Esophagus muscularis mucosa (tissue), 4 donors: ENCODE results near the gene SMIM14. TPM values are rescaled to one million over a fixed set of nuclear protein-coding genes. Genes with fewer than 3 reads are reported as not detected.

Experiments used
- DNase-seq: peaks from one replicate; pipeline ENCODE4 v3.0.0-alpha.2; 2017; ENCODE audit errors: extremely low spot score
- H3K27ac ChIP-seq, 4 donors: fragments of 200-600 bp; sonication (generic); replicated peaks in 1 of 4; 1 replicate in 3 of 4; 2 replicates in 1 of 4; pipeline ENCODE4 v1.5.1; 2016 to 2019; ENCODE audit warnings: mild to moderate bottlenecking in 1 of 4
- H3K27me3 ChIP-seq, 4 donors: fragments of 200-600 bp; sonication (generic); one replicate each; pipeline versions ENCODE4 v1.5.1 to v1.6.0; 2016 to 2019
- H3K36me3 ChIP-seq, 4 donors: fragments of 200-600 bp; sonication (generic); one replicate each; pipeline ENCODE4 v1.5.1; 2016 to 2019
- H3K4me1 ChIP-seq, 4 donors: fragments of 200-600 bp; sonication (generic); one replicate each; pipeline ENCODE4 v1.5.1; 2016 to 2019
- H3K4me3 ChIP-seq, 4 donors: fragments of 200-600 bp; sonication (generic); 1 replicate in 2 of 4; 2 replicates in 2 of 4; pipeline ENCODE4 v1.5.1; 2016 to 2019; ENCODE audit warnings: mild to moderate bottlenecking in 4 of 4, moderate library complexity in 1 of 4
- H3K9me3 ChIP-seq, 4 donors: fragments of 200-600 bp; sonication (generic); 1 replicate in 3 of 4; 2 replicates in 1 of 4; pipeline ENCODE4 v1.5.1; 2016 to 2019
- CTCF ChIP-seq, 3 experiments: fragments of 200-600 bp in 2 of 3; fragments of 450-650 bp in 1 of 3; sonication (generic) in 2 of 3; IDR thresholded peaks; one replicate each; pipeline ENCODE4 v1.5.1; 2017 to 2019; ENCODE audit warnings: antibody characterized with exemption in 3 of 3, mild to moderate bottlenecking in 2 of 3, moderate library complexity in 1 of 3
- EP300 ChIP-seq: sonication (generic); formaldehyde crosslinking; IDR thresholded peaks from one replicate; pipeline ENCODE4 v1.6.1; 2017; ENCODE audit warnings: antibody characterized with exemption
- POLR2A ChIP-seq: fragments of 450-650 bp; IDR thresholded peaks from one replicate; pipeline ENCODE4 v1.6.1; 2017; ENCODE audit warnings: antibody characterized with exemption, moderate library complexity, mild to moderate bottlenecking, low read depth
- POLR2AphosphoS5 ChIP-seq, 2 donors: sonication (generic); formaldehyde crosslinking; IDR thresholded peaks; one replicate each; pipeline ENCODE4 v1.6.1; 2017; ENCODE audit warnings: antibody characterized with exemption in 2 of 2
- WGBS: methylation state at CpG from one replicate; pipeline ENCODE4 v1.1.5; 2018; 5-methylcytosine and 5-hydroxymethylcytosine counted together
- intact Hi-C: fragments of 100-400 bp; cut with DNase I; formaldehyde crosslinking; loops from one replicate; pipeline ENCODE4 v1.15.1; 2023
- total RNA-seq, 4 donors: library from RNA; depleted of rRNA; stranded (reverse); fragments of >200 nt; gene quantifications; one replicate each; pipeline versions ENCODE4 v1.1.0 to v1.2.1, GENCODE V29; 2016

SMIM14 gene
- total RNA-seq, 4 donors from 2014 or later = 27.3 to 39.0 (median 29.6) TPM

DNA sequence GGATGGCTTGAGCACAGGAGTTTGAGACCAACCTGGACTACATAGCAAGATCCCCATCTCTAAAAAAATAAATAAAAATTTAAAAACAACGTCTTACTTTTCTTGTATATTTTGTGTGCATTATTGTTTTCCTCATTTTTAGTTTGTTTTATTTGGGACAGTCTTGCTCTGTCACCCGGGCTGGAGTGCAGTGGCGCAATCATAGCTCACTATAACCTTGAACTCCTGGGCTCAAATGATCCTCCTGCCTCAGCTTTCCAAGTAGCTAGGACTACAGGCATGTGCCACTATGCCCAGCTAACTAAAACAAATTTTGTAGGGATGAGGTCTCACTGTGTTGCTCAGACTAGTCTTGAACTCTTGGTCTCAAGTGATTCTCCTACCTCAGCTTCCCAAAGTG is 9.5 kb upstream of the SMIM14 start:
- H3K4me1 ChIP-seq = no peaks in the 10 kb centered on the region
- intact Hi-C loops = no loop called here
- H3K4me3 ChIP-seq = no peak overlapping the region
- no peak for DNase-seq
- H3K9me3 ChIP-seq = no peaks in the 10 kb centered on the region
- H3K27me3 ChIP-seq = no peaks in the 10 kb centered on the region
- whole genome bisulfite sequencing = 92% methylated on average over 3 of the region's 3 CpGs
- no peaks in the 10 kb centered on the region for H3K36me3 ChIP-seq
- no peak for TF ChIP-seq POLR2AphosphoS5 (IDR thresholded peaks at IDR 0.05)
- H3K27ac ChIP-seq = no peak overlapping the region

- Histone ChIP-seq H3K9me3 (no peaks in the 10 kb centered on the region), H3K27me3 (no peaks in the 10 kb centered on the region), H3K4me3 (no peak overlapping the region), H3K4me1 (peaks cover 5 to 9% (median 8%) of the 10 kb centered on the region in 4 donors), H3K27ac (no peak overlapping the region), H3K36me3 (no peaks in the 10 kb centered on the region)
- intact Hi-C loops = loop anchor here (5.0 kb wide), 1 partner anchor 54 kb away; the partner anchor contains the start of gene UBE2K
- DNase-seq = no peak
- 89% methylated on average over 4 of the region's 4 CpGs for WGBS
- TF ChIP-seq EP300 (no peak), POLR2AphosphoS5 (IDR thresholded peaks at IDR 0.05) (no peak)
Measured at GRCh38 chr4:39642885-39643552, 4.4 kb upstream of the SMIM14 start.

DNA sequence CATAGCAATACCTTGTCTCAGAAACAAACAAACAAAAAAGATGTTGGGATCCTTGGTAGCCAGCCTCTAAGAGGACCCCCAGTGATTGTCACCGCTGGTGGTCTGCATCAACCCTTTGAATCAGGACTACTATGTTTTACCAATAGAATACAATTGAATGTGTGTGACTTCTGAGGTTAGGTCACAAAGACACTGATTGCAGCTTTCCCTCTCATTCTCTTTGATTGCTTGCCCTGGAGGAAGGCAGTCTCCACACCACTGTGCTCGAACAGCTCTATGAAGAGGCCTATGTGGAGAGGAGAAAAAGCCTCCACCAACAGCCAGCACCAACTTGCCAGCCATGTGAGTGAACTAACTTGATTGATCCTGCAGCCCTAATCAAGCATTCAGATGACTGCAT is 2.8 kb upstream of the SMIM14 start:
- WGBS = 92% methylated on average over 2 of the region's 2 CpGs
- DNase-seq = no peak
- no peaks in the 10 kb centered on the region for H3K27me3 ChIP-seq
- no peaks in the 10 kb centered on the region for H3K36me3 ChIP-seq
- peaks cover 5 to 10% (median 8%) of the 10 kb centered on the region in 4 donors for H3K4me1 ChIP-seq
- no peaks in the 10 kb centered on the region for H3K9me3 ChIP-seq
- H3K4me3 ChIP-seq = no peak overlapping the region
- no peak for TF ChIP-seq POLR2A
- TF ChIP-seq POLR2AphosphoS5 (IDR thresholded peaks at IDR 0.05) = no peak
- no peak for TF ChIP-seq EP300
- TF ChIP-seq CTCF (IDR thresholded peaks at IDR 0.05) = no peak
- intact Hi-C loops = loop anchor here (5.0 kb wide), 1 partner anchor 56 kb away; the partner anchor contains the start of gene UBE2K
- H3K27ac ChIP-seq = no peak overlapping the region

- Histone ChIP-seq H3K27me3 (no peaks in the 10 kb centered on the region), H3K4me3 (peak overlapping the region; percentile 72 to 96 (median 92)), H3K36me3 (peaks cover 0 to 7% (median 3%) of the 10 kb centered on the region in 4 donors), H3K9me3 (no peaks in the 10 kb centered on the region), H3K4me1 (peaks cover 21 to 37% (median 29%) of the 10 kb centered on the region in 4 donors), H3K27ac (peak overlapping the region; percentile 94 to 100 (median 97))
- WGBS = 0% methylated on average over 29 of the region's 29 CpGs
- intact Hi-C loops = loop anchor here (2.0 to 10.0 kb wide), 4 partner anchors 109 to 417 kb away; partner anchors contain the start of genes LIAS, N4BP2, PDS5A and RPL9
- TF ChIP-seq POLR2AphosphoS5 (IDR thresholded peaks at IDR 0.05) = peak; percentile 51 to 57
- no peak for TF ChIP-seq EP300
- no peak for TF ChIP-seq POLR2A
- peak in 1 of 3 experiments; percentile 2 for TF ChIP-seq CTCF (IDR thresholded peaks at IDR 0.05)
- DNase-seq = no peak
Measured at GRCh38 chr4:39637586-39638353, 895 bp downstream of the SMIM14 start.

DNA sequence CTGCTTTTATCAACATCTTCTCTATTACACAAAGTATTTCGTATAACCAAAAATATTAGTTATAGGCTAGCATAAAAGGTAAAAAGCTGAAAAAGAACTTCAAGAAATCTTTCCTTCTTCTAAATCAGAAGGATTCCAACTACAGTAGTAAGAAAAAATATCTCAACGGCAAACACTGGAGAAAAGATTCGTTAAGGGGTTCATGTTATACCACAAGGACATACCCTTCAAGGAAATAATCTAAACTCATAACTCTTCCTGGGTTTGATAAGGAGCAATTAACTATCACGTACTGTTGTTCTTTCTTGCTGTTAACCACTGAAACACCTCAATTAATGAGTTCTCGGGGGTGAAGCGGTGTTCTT is 1.5 kb downstream of the SMIM14 start:
- peak overlapping the region; percentile 94 to 100 (median 97) for H3K27ac ChIP-seq
- TF ChIP-seq EP300 (no peak), CTCF (IDR thresholded peaks at IDR 0.05) (no peak), POLR2AphosphoS5 (IDR thresholded peaks at IDR 0.05) (no peak), POLR2A (no peak)
- no peak for DNase-seq
- H3K4me1 ChIP-seq = peaks cover 21 to 37% (median 29%) of the 10 kb centered on the region in 4 donors
- WGBS = 0% methylated on average over 6 of the region's 6 CpGs
- H3K27me3 ChIP-seq = no peaks in the 10 kb centered on the region
- peaks cover 0 to 7% (median 3%) of the 10 kb centered on the region in 4 donors for H3K36me3 ChIP-seq
- peak overlapping the region; percentile 72 to 96 (median 92) for H3K4me3 ChIP-seq
- no peaks in the 10 kb centered on the region for H3K9me3 ChIP-seq
- intact Hi-C loops = loop anchor here (5.0 to 10.0 kb wide), 3 partner anchors 180 to 418 kb away; partner anchors contain the start of genes LIAS, N4BP2, PDS5A and RPL9
